ENCODE results near the gene F10.

Gene F10

DNA sequence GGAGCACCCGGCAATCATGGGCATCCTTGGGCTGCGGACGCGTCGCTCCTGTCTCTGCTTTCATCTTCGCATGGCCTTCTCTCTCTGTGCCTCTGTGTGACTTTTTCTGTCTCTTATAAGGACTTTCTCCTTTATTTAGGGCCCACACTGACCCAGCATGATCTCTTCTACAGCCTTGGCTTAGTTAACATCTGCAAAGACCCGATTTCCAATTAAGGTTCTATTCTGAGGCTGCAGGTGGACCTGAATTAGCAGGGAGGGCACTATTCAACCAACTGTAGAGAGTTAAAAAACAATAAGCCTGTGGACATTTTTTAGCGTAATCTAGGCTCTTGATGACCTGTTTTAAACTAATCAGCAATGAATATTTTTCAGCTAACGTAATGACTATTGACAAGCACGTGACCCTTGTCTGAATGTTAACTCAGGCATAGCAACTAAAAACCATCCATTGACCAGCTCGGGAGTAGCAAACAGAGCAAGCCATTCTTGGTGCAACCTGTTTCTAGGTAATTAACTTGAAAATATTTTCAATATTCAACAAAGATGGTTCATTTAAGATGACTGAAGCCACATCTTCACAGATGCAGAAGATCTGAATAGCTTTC lies 15.2 kb downstream of the F10 start:
- DNase-seq (ENCODE audit: low spot score), result no peak

DNA sequence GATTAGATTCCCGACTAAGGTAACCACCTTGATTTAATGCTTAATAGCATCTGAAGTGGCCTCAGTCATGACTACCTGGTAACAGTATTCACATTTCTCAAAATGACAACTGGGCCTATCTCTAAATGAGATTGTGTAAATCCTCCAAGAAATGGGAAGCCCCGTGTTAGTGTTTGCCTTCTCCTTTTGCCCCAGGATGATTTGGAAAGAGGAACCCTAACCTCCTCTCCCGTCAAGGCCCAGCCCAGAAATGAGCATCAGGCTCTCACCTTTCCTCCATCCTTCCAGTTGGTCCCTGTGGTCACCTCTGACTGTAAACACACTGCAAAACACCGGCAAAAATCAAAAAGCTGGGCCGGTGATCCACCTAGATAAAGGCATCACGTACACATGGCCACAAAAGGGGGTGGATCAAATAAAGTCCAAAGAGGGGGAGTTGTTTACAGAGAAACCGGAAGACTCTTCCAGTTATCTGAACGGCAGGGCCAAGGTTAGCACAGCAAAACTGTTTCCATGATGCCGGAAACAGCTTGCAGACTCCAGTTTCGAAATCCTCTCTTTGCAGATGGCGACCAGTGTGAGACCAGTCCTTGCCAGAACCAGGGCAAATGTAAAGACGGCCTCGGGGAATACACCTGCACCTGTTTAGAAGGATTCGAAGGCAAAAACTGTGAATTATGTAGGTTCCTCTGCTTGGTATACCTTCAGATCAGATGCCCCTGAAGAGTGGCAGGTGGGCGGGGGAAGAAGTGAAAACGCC lies 16.4 kb downstream of the F10 start:
- no peak for DNase-seq (ENCODE audit: low spot score)

DNA sequence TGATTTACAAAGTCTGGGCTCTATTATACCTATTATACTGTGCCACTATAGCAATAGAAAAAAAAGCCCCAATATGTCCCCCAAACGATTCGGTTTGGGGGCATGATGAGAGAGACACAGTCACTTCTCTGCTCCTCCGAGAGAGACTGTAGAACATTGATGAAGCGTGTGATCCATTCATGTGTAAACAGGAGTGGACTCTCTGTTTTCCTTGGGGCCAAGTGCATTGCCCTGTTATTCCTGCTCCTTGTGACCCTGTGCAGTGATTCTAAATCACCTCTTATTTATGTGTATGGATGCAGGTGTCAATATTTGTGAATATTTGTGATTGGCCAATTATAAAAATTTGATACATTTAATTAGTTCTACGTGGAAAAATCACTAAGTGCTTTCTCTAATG lies 17.0 kb downstream of the F10 start:
- no peak for DNase-seq (ENCODE audit: low spot score)

DNA sequence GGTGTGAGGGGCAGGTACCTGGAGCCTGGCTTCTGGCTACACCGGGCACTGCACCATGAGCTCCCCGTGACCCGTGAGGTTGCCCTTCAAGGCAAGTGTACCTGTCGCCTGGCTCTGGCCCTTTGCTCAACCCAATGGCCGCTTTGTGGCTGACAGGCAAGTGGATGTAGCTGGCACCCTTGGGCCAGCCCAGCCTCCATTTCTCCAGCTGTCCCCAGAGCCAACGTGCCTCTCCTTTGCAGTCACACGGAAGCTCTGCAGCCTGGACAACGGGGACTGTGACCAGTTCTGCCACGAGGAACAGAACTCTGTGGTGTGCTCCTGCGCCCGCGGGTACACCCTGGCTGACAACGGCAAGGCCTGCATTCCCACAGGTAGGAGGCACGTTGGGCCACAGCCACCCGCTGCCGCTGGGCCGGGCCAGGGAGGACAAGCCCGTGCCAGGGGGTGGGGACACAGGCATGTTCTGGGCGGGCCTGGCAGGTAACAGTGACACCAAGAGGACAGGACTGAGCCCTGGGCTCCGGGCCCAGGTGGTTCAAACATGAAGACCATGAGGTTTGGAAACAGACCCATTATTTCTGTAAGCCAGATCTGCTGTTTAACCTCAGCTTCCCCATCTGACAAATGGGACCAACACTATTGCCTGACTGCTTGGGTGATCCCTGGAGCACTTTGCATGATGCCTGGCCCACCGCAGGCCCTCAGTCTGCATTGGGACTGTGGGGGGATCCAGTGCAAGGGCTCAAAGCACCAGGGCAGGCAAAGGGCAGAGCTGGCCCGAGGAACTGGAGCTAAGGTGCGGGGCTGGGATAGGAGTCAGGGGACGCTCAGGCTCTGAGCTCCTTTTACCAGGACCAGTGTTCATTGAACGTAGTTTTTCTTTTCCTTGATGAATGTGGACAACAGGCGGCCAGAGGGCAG lies 18.3 kb downstream of the F10 start:
- DNase-seq (ENCODE audit: low spot score), result no peak

DNA sequence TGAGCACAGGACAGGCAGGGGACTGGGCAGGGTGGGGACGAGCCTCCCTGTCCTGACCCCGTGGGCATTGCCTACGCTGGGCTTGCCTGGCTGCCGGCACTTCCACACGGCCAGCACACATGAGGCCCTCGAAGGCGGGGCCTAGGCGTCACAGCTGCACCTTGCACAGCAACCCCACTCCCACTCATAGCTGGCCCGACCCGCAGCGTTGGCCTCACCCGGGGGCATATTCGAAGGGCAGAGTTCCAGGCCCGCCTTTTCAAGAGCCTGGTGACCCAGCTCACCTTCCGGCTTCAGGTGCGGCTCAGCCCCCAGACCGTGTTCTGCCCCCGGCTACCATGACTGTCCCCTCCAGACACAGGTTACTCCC lies 19.0 kb downstream of the F10 start:
- no peak for DNase-seq (ENCODE audit: low spot score)

GRCh38 chr13:113142876-113143275 lies 20.3 kb downstream of the F10 start:
- DNase-seq (ENCODE audit: low spot score), result no peak

DNA sequence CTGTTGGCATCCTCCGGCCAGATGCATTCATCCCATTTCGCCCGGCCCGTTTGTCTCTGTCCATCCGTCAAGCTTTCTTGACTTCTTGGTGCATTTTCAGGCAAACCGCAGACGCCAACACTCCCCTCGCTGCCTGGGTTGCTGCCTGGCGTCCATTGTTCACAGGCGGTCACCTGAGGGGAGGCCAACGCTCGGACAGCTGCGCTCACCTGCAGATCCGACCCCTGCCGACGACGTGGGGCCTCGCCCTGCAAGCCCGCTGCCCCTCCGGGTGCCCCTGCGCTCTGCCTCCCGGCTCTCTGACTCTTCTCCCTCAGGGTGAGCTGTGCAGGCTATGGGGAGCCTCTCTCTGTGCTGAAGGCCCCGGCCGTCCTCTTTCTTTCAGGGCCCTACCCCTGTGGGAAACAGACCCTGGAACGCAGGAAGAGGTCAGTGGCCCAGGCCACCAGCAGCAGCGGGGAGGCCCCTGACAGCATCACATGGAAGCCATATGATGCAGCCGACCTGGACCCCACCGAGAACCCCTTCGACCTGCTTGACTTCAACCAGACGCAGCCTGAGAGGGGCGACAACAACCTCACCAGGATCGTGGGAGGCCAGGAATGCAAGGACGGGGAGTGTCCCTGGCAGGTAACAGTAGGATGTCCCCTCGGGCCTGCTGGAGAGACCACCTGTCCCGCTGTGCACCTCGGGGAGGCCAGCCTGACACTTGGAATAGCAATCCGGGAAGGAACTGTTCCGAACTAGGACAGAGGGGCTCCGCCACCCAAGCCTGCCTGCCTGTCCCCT lies 21.1 kb downstream of the F10 start:
- DNase-seq (ENCODE audit: low spot score), result no peak

DNA sequence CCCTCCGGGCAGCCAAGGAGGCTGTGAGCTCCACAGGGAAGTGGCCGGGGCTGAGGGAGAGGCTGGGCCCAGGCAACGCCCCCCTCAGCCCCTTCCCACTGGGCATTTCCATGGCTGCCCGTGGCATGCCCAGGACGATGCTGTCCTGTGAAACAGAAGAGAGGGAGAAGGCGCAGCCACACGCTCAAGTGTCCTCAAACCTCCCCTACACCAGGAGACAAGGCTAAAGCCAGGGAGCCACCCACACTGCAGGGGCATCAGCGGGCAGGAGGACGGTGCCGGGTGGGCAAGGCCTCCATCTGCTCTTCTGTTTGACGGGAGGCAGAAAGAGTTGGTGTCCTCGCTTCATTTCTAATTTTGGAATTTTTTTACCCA lies 21.6 kb downstream of the F10 start:
- no peak for DNase-seq (ENCODE audit: low spot score)

DNA sequence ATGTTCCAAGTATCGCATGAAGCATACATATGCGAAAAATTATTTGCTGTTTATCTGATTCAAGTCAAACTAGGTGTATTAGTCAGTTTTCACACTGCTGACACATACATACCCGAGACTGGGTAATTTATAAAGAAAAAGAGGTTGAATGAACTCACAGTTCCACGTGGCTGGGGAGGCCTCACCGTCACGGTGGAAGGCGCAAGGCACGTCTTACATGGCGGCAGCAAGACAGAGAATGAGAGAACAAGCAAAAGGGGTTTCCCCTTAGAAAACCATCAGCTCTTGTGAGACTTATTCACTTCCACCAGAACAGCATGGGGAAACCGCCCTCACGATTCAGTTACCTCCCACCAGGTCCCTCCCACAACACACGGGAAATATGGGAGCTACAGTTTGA lies 22.9 kb downstream of the F10 start:
- DNase-seq (ENCODE audit: low spot score), result no peak

GRCh38 chr13:113145911-113146598 lies 23.5 kb downstream of the F10 start:
- DNase-seq (ENCODE audit: low spot score), result no peak

DNA sequence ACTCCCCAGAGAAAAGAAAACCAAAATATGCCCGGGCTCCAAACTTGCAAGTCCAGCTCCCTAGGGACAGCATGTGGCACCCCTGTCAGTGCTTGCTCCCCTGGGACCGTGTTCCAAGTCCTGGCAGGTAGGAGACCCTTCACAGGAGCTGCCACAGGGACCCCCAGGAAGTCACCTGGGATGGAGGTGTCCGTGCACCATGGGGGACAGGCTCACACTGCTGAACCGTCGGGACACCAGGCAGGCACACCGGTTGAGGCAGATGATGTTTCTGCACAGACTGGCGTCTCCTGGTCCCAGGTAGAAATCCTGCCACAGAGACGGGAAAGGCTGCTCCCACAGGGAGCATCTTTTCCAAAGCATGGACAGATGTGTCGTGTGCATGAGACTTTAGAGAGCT lies 24.2 kb downstream of the F10 start:
- DNase-seq (ENCODE audit: low spot score), result no peak

DNA sequence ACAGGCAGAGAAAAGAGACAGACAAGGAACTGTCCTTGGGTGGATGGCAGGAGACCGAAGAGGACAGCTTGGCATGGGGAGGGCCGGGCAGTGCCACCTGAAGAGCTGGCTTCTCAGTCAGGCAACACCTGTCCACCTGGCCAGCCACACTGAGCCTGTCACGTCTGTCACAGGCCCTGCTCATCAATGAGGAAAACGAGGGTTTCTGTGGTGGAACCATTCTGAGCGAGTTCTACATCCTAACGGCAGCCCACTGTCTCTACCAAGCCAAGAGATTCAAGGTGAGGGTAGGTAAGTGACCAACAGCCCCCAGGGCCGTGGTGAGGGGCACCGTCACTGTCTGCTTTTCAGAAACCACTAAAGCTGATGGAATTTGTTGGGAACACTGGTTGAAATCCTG lies 24.6 kb downstream of the F10 start:
- DNase-seq (ENCODE audit: low spot score), result no peak

DNA sequence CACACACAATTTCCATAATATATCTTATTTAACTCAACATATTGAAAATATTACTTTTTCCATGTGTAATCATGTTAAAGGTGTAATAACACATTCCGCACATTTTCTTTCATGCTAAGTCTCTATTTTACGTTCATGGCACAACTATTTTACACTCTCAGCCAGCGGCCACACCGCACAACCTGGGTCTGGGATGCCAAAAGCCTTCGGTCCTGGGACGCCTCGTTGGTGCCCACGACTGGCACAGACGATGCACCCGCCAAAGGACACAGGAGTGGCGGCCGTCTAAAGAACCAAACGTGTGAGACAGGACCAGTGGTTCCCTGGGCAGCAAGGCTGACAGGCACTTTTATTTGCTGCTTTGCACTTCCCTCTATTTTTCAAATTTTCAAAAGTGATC lies 25.8 kb downstream of the F10 start:
- no peak for DNase-seq (ENCODE audit: low spot score)

- no peak for DNase-seq (ENCODE audit: low spot score)
These were observed 26.4 kb downstream of the F10 start for GRCh38 chr13:113148940-113149503.

DNA sequence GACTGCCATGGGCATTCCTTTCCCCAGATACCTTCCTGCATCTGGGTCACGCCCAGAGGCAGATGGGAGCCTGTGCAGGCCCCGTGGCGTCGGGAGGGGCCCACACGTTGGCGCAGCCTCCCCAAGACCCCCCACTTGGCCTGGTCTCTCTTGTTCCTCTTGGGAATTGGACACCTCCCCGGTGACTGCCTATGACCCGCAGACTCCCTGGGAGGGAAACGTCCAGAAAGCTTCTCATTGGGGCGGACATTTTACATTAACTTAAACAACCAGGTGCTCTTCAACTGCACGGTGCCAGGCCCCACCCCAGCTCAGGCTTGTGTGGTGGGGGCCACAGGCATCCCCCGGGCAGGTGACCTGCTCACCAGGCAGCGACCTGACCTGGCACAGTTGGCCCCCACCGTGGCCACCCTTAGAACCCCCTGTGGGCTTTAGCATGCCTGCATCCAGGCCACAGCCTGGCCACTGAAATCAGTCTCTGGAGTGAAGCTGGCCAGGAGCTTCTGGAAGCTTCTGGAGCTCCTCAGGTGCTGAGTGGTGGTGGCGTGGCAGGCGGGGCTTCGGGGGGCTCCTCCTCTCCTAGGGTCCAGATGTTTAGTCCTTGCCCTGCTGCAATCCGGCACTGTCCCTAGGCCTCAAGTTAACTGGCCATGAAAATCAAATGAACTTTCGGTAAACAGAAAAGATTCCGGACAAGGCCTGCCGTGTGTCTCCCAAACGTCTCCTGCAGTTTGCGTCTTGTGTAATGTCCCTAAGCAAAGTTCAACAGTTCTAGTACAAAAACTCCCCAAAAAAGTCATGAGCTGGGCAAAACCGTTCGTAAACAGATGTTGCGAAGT lies 27.3 kb downstream of the F10 start:
- DNase-seq (ENCODE audit: low spot score), result no peak

DNA sequence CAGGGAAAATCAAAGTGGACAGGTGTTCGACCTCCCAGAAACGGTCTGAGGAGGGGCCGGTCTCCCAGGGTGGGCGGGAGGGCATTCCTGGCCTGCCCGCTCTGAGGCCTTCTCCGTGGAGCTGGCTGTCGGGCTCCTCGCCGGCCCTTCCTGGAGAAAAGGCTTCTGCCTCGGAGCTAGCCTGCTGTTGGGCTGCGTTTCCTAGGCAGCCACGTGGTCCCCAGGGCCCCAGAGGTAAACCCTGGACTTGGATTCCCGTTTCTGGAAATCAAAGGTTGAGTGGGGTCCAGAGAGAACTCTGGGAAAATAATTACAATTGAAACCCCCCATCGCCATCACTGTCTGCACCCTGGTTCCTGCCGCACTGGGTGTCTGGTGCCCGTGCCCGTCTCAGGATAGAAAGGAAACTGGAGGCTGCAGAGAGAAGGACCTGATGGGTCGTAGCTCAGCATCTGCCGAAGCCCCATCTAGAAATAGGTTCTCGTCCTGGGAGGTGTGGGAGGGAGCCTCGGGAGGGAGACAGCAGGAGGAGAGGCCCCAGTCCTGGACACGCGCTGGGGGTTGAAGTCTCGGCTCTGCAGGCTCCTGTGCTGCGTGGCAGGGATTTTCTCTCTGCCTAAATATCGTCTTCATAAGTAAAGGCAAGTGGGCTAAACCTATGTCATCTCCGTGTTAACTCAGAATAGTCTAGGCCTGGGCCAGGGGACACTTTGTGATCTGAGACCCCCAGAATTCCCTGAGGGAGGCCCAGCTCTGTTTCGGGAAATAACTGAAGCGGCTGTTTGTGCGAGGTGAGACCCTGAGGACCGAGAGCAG lies 28.2 kb downstream of the F10 start:
- DNase-seq (ENCODE audit: low spot score), result no peak

DNA sequence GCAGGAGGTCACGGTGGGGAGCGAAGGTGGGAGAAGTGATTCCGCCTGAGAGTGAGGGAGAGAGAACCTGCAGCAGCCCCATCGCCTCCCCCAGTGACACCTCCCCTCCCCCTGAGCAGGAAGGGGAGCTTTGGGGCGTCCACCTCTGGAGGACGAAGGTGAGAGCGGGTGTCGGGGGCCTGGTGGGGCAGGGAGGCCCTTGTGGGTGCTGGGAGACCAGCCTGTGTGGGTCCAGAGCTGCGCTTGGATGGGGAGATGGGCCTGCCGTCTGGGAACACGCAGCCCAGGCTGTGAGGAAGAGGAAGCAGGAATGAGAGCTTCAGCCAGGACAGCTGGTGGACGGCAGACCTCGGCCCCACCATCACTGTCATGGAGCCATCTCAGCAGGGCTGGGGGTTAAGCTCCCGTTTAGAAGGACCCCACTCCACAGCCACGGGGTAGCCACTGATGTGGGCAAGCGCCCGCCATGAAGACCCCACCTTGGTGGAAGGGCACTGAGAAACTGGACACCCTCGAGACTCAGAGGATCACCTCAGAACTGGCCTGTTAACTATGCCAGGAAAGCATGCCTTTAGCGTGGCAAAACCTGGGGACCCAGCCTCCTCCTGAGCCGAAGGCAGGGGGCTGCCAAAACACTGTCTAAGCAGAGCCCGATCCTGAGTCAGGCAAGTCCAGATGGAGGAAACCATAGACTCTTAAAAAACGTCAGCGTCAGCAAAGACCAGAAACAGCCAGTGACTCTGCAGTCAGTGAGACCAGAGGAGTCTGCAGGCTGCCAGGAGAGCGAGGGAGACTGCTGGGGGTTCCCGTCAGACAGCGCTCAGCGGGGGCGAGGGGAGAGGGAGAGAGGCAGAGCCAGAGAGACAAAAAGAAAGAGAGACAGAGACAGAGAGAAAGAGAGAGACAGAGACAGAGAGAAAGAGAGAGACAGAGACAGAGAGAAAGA lies 29.4 kb downstream of the F10 start:
- no peak for DNase-seq (ENCODE audit: low spot score)

- no peak for DNase-seq (ENCODE audit: low spot score)
These were observed 30.0 kb downstream of the F10 start for GRCh38 chr13:113152691-113152983.

Data from LoVo (cell line).